ENCODE results near the gene OR52A1. TPM values are rescaled to one million over a fixed set of nuclear protein-coding genes. Genes with fewer than 3 reads are reported as not detected.

The OR52A1 gene
- total RNA-seq, 2 donors from 2014 or later = not detected

DNA sequence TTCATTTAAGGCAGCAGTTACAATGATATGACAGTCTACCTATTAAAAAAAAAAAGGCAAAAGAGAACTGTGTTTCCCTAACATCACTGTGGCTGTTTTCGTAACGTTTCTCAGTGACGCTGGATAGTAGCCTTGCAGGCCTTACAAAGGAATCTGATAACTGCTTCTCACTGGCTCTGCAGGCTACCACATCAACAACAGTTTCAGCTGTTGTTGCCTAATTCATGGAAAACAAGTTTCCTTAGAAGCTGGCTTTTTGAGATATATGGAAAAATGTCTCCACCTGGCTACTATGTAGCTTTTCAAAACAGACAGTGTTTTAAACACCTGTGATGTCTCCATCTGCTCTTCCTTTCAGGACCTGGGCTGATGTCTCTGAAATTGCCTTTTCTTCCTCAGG, 42.2 kb upstream of the OR52A1 start:
- Histone ChIP-seq H3K27ac (no peak overlapping the region), H3K4me1 (no peaks in the 10 kb centered on the region), H3K4me3 (no peak overlapping the region), H3K9ac (ENCODE audit: low read depth in 2 of 2, low read length in 2 of 2) (no peak overlapping the region), H3K27me3 (no peaks in the 10 kb centered on the region), H3K36me3 (no peaks in the 10 kb centered on the region), H3K9me3 (no peaks in the 10 kb centered on the region)
- intact Hi-C loops (cut with DNase I) = no loop called here
- no peak for DNase-seq
- no peak for TF ChIP-seq CTCF (IDR thresholded peaks at IDR 0.05)

- Histone ChIP-seq H3K9me3 (no peaks in the 10 kb centered on the region), H3K27me3 (no peaks in the 10 kb centered on the region), H3K36me3 (no peaks in the 10 kb centered on the region), H3K9ac (ENCODE audit: low read depth in 2 of 2, low read length in 2 of 2) (no peak overlapping the region), H3K4me3 (no peak overlapping the region), H3K4me1 (no peaks in the 10 kb centered on the region), H3K27ac (no peak overlapping the region)
- TF ChIP-seq CTCF (IDR thresholded peaks at IDR 0.05) = no peak
- DNase-seq = no peak
- intact Hi-C loops (cut with DNase I) = no loop called here
These were observed 41.5 kb upstream of the OR52A1 start for GRCh38 chr11:5196067-5196466.

GRCh38 chr11:5192738-5193137, 38.2 kb upstream of the OR52A1 start:
- Histone ChIP-seq H3K36me3 (no peaks in the 10 kb centered on the region), H3K9ac (ENCODE audit: low read depth in 2 of 2, low read length in 2 of 2) (no peak overlapping the region), H3K27me3 (no peaks in the 10 kb centered on the region), H3K4me1 (no peaks in the 10 kb centered on the region), H3K27ac (no peak overlapping the region), H3K9me3 (no peaks in the 10 kb centered on the region), H3K4me3 (no peak overlapping the region)
- TF ChIP-seq CTCF (IDR thresholded peaks at IDR 0.05) = no peak
- intact Hi-C loops (cut with DNase I) = no loop called here
- no peak for DNase-seq

DNA sequence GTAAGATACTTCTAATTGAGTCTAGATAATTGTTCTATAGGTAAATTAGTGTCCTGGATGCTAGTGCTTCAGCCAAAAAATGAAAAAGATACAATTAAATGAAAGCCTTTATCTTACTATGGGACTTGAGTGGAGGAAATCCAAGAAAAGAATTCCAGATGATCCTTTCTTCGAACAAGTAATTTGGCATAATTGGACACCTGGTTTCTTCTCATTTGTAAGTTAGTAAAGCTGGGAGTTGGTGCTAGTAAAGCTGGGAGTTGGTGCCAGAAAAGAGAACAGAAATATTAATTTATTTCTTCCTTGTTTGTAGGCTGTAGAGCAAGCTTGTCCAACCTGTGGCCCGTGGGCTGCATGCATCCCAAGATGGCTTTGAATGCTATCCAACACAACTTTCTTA, 33.6 kb upstream of the OR52A1 start:
- intact Hi-C loops (cut with DNase I) = no loop called here
- Histone ChIP-seq H3K9ac (ENCODE audit: low read depth in 2 of 2, low read length in 2 of 2) (no peak overlapping the region), H3K4me3 (no peak overlapping the region), H3K4me1 (no peaks in the 10 kb centered on the region), H3K36me3 (no peaks in the 10 kb centered on the region), H3K9me3 (no peaks in the 10 kb centered on the region), H3K27me3 (no peaks in the 10 kb centered on the region), H3K27ac (no peak overlapping the region)
- no peak for DNase-seq
- no peak for TF ChIP-seq CTCF (IDR thresholded peaks at IDR 0.05)

DNA sequence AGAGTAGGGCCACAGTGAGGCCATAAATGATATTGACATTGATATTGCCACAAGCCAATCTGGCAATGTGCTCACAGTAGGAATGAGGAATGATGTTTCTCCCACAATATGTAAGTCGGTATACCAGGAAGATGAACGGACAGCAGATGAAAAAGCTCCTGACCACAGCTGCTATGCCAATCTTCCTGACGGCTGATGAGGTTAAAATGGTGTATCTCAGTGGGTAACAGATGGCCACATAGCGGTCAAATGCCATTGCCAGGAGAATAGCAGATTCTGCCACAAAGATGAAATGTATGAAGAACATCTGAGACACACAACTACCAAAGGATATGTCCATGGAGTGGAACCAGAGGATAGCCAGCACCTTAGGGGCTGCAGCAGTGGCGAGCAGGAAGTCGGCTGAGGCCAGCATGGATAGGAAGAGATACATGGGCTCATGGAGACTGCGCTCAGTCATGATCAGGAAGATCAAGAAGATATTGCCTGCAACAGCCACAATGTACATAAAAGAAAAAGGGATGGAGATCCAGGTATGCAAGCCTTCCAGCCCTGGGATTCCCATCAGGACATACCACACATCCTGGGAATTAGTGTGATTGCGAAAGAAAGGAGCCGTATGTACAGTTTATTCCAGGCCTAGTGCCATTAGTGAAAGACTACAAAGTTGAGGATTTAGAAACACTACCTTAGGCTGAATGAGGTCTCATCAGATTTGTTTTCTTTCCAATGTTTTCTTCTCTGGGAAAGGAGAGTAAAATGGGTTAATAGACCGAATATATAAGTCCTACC, 23.7 kb upstream of the OR52A1 start:
- H3K9me3 ChIP-seq = no peaks in the 10 kb centered on the region
- intact Hi-C loops (cut with DNase I) = no loop called here
- DNase-seq = no peak

More for the DNA sequence above, 23.7 kb upstream of the OR52A1 start:
- H3K36me3 ChIP-seq = no peaks in the 10 kb centered on the region
- no peaks in the 10 kb centered on the region for H3K27me3 ChIP-seq
- no peak overlapping the region for H3K9ac ChIP-seq (ENCODE audit: low read depth in 2 of 2, low read length in 2 of 2)
- no peak overlapping the region for H3K27ac ChIP-seq
- H3K4me1 ChIP-seq = no peaks in the 10 kb centered on the region
- no peak overlapping the region for H3K4me3 ChIP-seq
- TF ChIP-seq CTCF (IDR thresholded peaks at IDR 0.05) = no peak
